ENCODE data around the gene PGF. TPM values are rescaled to one million over a fixed set of nuclear protein-coding genes. Genes with fewer than 3 reads are reported as not detected.

The PGF gene
- total and polyA plus RNA-seq, 2 of the 13 experiments (the other 11 are each of a cell fraction or from before 2014, with no cell fraction given) = 10.7 to 27.5 TPM

- no peak for TF ChIP-seq ZNF138 (CRISPR knock-in tag; IDR thresholded peaks at IDR 0.05; ENCODE audit: low read depth)
- TF ChIP-seq ZNF33B (CRISPR knock-in tag; IDR thresholded peaks at IDR 0.05) = no peak
- TF ChIP-seq, protein P1, sequence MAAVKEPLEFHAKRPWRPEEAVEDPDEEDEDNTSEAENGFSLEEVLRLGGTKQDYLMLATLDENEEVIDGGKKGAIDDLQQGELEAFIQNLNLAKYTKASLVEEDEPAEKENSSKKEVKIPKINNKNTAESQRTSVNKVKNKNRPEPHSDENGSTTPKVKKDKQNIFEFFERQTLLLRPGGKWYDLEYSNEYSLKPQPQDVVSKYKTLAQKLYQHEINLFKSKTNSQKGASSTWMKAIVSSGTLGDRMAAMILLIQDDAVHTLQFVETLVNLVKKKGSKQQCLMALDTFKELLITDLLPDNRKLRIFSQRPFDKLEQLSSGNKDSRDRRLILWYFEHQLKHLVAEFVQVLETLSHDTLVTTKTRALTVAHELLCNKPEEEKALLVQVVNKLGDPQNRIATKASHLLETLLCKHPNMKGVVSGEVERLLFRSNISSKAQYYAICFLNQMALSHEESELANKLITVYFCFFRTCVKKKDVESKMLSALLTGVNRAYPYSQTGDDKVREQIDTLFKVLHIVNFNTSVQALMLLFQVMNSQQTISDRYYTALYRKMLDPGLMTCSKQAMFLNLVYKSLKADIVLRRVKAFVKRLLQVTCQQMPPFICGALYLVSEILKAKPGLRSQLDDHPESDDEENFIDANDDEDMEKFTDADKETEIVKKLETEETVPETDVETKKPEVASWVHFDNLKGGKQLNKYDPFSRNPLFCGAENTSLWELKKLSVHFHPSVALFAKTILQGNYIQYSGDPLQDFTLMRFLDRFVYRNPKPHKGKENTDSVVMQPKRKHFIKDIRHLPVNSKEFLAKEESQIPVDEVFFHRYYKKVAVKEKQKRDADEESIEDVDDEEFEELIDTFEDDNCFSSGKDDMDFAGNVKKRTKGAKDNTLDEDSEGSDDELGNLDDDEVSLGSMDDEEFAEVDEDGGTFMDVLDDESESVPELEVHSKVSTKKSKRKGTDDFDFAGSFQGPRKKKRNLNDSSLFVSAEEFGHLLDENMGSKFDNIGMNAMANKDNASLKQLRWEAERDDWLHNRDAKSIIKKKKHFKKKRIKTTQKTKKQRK (IDR thresholded peaks at IDR 0.05; ENCODE audit: low read length) = no peak
- TF ChIP-seq ZNF737 (CRISPR knock-in tag; IDR thresholded peaks at IDR 0.05; ENCODE audit: borderline replicate concordance) = no peak
- TF ChIP-seq ZNF776 (CRISPR knock-in tag; IDR thresholded peaks at IDR 0.05) = no peak
- peak; percentile 75; the same call in 1 of the 2 replicates for TF ChIP-seq ZNF891 (CRISPR knock-in tag; IDR thresholded peaks at IDR 0.05)
- no peak for TF ChIP-seq NPAS2 (CRISPR knock-in tag; IDR thresholded peaks at IDR 0.05; ENCODE audit: borderline replicate concordance)
- TF ChIP-seq PRMT3 (CRISPR knock-in tag; IDR thresholded peaks at IDR 0.05; ENCODE audit: borderline replicate concordance, low read depth) = no peak
- no peak for TF ChIP-seq CCAR2 (optimal IDR thresholded peaks at IDR 0.05; ENCODE audit: low read depth, low read length)
- TF ChIP-seq RARG (CRISPR knock-in tag; IDR thresholded peaks at IDR 0.05; ENCODE audit: low read depth) = no peak
- peak; percentile 70 for TF ChIP-seq MED1 (CRISPR knock-in tag; IDR thresholded peaks at IDR 0.05)
- no peak for TF ChIP-seq MXI1 (IDR thresholded peaks at IDR 0.05; ENCODE audit: borderline replicate concordance, low read depth, low read length)
- no peak for TF ChIP-seq ELF3 (CRISPR knock-in tag; IDR thresholded peaks at IDR 0.05)
- TF ChIP-seq PHF21A (CRISPR knock-in tag; IDR thresholded peaks at IDR 0.05) = peak; percentile 78
- TF ChIP-seq, protein P2, sequence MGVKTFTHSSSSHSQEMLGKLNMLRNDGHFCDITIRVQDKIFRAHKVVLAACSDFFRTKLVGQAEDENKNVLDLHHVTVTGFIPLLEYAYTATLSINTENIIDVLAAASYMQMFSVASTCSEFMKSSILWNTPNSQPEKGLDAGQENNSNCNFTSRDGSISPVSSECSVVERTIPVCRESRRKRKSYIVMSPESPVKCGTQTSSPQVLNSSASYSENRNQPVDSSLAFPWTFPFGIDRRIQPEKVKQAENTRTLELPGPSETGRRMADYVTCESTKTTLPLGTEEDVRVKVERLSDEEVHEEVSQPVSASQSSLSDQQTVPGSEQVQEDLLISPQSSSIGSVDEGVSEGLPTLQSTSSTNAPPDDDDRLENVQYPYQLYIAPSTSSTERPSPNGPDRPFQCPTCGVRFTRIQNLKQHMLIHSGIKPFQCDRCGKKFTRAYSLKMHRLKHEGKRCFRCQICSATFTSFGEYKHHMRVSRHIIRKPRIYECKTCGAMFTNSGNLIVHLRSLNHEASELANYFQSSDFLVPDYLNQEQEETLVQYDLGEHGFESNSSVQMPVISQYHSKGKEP (CRISPR knock-in tag; IDR thresholded peaks at IDR 0.05) = no peak
- TF ChIP-seq BCL6 (CRISPR knock-in tag; IDR thresholded peaks at IDR 0.05) = 0 out of 2 replicates have a peak, but pooled peaks have one; percentile 55
- TF ChIP-seq IKZF5 (CRISPR knock-in tag; IDR thresholded peaks at IDR 0.05) = 0 out of 2 replicates have a peak, but pooled peaks have one; percentile 8
- no peak for TF ChIP-seq ZKSCAN1 (IDR thresholded peaks at IDR 0.05; ENCODE audit: low read length)
- TF ChIP-seq NCOR1 (IDR thresholded peaks at IDR 0.05; ENCODE audit: borderline replicate concordance, low read length) = no peak
- TF ChIP-seq, protein P3, sequence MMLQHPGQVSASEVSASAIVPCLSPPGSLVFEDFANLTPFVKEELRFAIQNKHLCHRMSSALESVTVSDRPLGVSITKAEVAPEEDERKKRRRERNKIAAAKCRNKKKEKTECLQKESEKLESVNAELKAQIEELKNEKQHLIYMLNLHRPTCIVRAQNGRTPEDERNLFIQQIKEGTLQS (CRISPR knock-in tag; IDR thresholded peaks at IDR 0.05) = peak; percentile 50; the same call in 1 of the 2 replicates
- TF ChIP-seq NFIB (CRISPR knock-in tag; IDR thresholded peaks at IDR 0.05; ENCODE audit: borderline replicate concordance) = no peak
- no peak for TF ChIP-seq ZFYVE20 (CRISPR knock-in tag; IDR thresholded peaks at IDR 0.05; ENCODE audit: borderline replicate concordance, low read depth)
- TF ChIP-seq CC2D1A (CRISPR knock-in tag; IDR thresholded peaks at IDR 0.05) = no peak
- no peak for TF ChIP-seq AGO2 (optimal IDR thresholded peaks at IDR 0.05; ENCODE audit: low read depth, low read length)
- no peak for TF ChIP-seq ZNF335 (CRISPR knock-in tag; IDR thresholded peaks at IDR 0.05)
These were observed 9.3 kb downstream of the PGF start (continued) for GRCh38 chr14:74945852-74946658.
